ENCODE measurements around the gene PSPC1.
"Not testable (repeated sequence)": the region's sequence is repeated elsewhere in the genome, so short reads cannot be mapped to it uniquely, and the experiment has no call there.

GRCh38 chr13:19780753-19781418 is 1.9 kb downstream of the PSPC1 start:
- TF ChIP-seq, protein P1, sequence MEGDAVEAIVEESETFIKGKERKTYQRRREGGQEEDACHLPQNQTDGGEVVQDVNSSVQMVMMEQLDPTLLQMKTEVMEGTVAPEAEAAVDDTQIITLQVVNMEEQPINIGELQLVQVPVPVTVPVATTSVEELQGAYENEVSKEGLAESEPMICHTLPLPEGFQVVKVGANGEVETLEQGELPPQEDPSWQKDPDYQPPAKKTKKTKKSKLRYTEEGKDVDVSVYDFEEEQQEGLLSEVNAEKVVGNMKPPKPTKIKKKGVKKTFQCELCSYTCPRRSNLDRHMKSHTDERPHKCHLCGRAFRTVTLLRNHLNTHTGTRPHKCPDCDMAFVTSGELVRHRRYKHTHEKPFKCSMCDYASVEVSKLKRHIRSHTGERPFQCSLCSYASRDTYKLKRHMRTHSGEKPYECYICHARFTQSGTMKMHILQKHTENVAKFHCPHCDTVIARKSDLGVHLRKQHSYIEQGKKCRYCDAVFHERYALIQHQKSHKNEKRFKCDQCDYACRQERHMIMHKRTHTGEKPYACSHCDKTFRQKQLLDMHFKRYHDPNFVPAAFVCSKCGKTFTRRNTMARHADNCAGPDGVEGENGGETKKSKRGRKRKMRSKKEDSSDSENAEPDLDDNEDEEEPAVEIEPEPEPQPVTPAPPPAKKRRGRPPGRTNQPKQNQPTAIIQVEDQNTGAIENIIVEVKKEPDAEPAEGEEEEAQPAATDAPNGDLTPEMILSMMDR (IDR thresholded peaks at IDR 0.05): not testable (repeated sequence)
- TF ChIP-seq ZFX (IDR thresholded peaks at IDR 0.05; ENCODE audit: borderline replicate concordance): not testable (repeated sequence)

Measured in 22Rv1 (cell line).